K562 (cell line): ENCODE data around the gene AGMO. TPM values are rescaled to one million over a fixed set of nuclear protein-coding genes. Genes with fewer than 3 reads are reported as not detected.

ENCODE experiments used
- ATAC-seq: fragments of 200-7000 bp; cut with Tn5 transposase; 3 replicates; pipeline ENCODE4 v1.9.1; 2020; ENCODE audit warnings: moderate library complexity
- BruUV-seq: library from RNA; stranded (reverse); fragments of 400-500 nt; replicated peaks from 2 replicates; lab custom pipeline; 2021; lab: Mats Ljungman, UMichigan
- CTCF ChIA-PET: fragments of 300-600 bp; formaldehyde crosslinking; extraction: SDS; loops from one replicate; lab custom pipeline; 2021; ENCODE audit warnings: low intra/inter-chr PET ratio; lab: Yijun Ruan, JAX
- POLR2A ChIA-PET: fragments of 300-600, 350-650 bp; sonication (Branson Sonifier 250); formaldehyde crosslinking; extraction: SDS; loops from one replicate; lab custom pipeline; 2021; ENCODE audit warnings: antibody characterized with exemption, inconsistent platforms; lab: Yijun Ruan, JAX
- DNase-seq, 4 experiments: peaks; one replicate each; pipeline versions ENCODE4 v3.0.0 to v3.0.0-alpha.2; 2011 to 2018; ENCODE audit warnings: low spot score in 3 of 4, mixed read lengths in 3 of 4; ENCODE audit errors: extremely low read depth in 1 of 4
- FAIRE-seq: peaks from 2 replicates; lab custom pipeline; 2011; peaks lifted over from hg19 to GRCh38; lab: Jason Lieb, UNC
- H2AFZ ChIP-seq: 2 replicates; pipeline ENCODE4 v1.6.0; 2011; ENCODE audit warnings: low read depth, low read length, control low read depth, inconsistent platforms
- H3K27ac ChIP-seq: fragments of 200-600 bp; 3 replicates; pipeline ENCODE4 v1.8.0; 2011; ENCODE audit warnings: low read depth, mild to moderate bottlenecking, control low read depth, inconsistent platforms, low read length, moderate library complexity, mixed read lengths; ENCODE audit errors: extremely low read depth
- H3K27me3 ChIP-seq, 2 experiments: fragments of 300-600 bp in 1 of 2; 2 replicates in 1 of 2; 3 replicates in 1 of 2; pipeline versions ENCODE4 v1.6.0 to v1.8.0; 2011; ENCODE audit warnings: inconsistent platforms in 2 of 2, low read length in 2 of 2, mild to moderate bottlenecking in 1 of 2, mixed read lengths in 1 of 2, moderate library complexity in 1 of 2; ENCODE audit not compliant: control insufficient read depth in 2 of 2, insufficient read depth in 2 of 2
- H3K36me3 ChIP-seq: fragments of 300-600 bp; 3 replicates; pipeline ENCODE4 v1.8.0; 2011; ENCODE audit warnings: mild to moderate bottlenecking, low read length, inconsistent platforms; ENCODE audit not compliant: control insufficient read depth, insufficient read depth
- H3K4me1 ChIP-seq, 2 experiments: fragments of 200-600 bp in 1 of 2; replicated peaks in 1 of 2; 2 replicates in 1 of 2; 3 replicates in 1 of 2; pipeline versions ENCODE4 v1.5.1 to v1.8.0; 2011; ENCODE audit warnings: inconsistent platforms in 2 of 2, low read length in 2 of 2, mild to moderate bottlenecking in 1 of 2, mixed read lengths in 1 of 2, moderate library complexity in 1 of 2; ENCODE audit not compliant: control insufficient read depth in 2 of 2, insufficient read depth in 2 of 2
- H3K4me2 ChIP-seq: 2 replicates; pipeline ENCODE4 v1.6.1; 2011; ENCODE audit warnings: low read length, control low read depth, inconsistent platforms, mixed read lengths; ENCODE audit not compliant: insufficient read depth
- H3K4me3 ChIP-seq: fragments of 200-600 bp; sonication (generic), shearing (Covaris generic); 2 replicates; pipeline ENCODE4 v1.5.1; 2016; ENCODE audit warnings: control low read depth, inconsistent platforms
- H3K79me2 ChIP-seq: fragments of 200-600 bp; 3 replicates; pipeline ENCODE4 v1.8.0; 2011; ENCODE audit warnings: low read length, inconsistent platforms; ENCODE audit not compliant: control insufficient read depth, insufficient read depth
- H3K9ac ChIP-seq, 2 experiments: 2 replicates each; pipeline versions ENCODE4 v1.6.0 to v1.6.1; 2011; ENCODE audit warnings: low read depth in 2 of 2, low read length in 2 of 2, control low read depth in 1 of 2, inconsistent platforms in 1 of 2, mild to moderate bottlenecking in 1 of 2, mixed read lengths in 1 of 2; ENCODE audit not compliant: insufficient read depth in 1 of 2
- H3K9me1 ChIP-seq: one replicate; pipeline ENCODE4 v1.6.0; 2011; ENCODE audit warnings: inconsistent platforms, mild to moderate bottlenecking, low read length, moderate library complexity; ENCODE audit not compliant: control insufficient read depth, insufficient read depth
- H3K9me3 ChIP-seq: replicated peaks from 2 replicates; pipeline ENCODE4 v1.5.1; 2011; ENCODE audit warnings: low read depth, low read length, inconsistent platforms; ENCODE audit not compliant: control insufficient read depth, insufficient read depth
- H4K20me1 ChIP-seq: replicated peaks from 2 replicates; pipeline ENCODE4 v1.6.1; 2011; ENCODE audit warnings: low read length, inconsistent platforms, mixed read lengths; ENCODE audit not compliant: control insufficient read depth, insufficient read depth
- ESRRB ChIP-seq: fragments of 250-450 bp; sonication (Bioruptor Pico); IDR thresholded peaks from 2 replicates; pipeline ENCODE4 v1.5.0; 2020; ENCODE audit warnings: mild to moderate bottlenecking, moderate library complexity, borderline replicate concordance
- GABPA ChIP-seq: fragments of 200-800 bp; sonication (Bioruptor generic); conservative IDR thresholded peaks from 2 replicates; pipeline ENCODE4 v1.6.1; 2016; ENCODE audit warnings: low read depth, missing genetic modification characterization, missing compliant biosample characterization
- HMG20A ChIP-seq: fragments of 450-650 bp; formaldehyde crosslinking; conservative IDR thresholded peaks from 2 replicates; pipeline ENCODE4 v1.4.0; 2020; ENCODE audit warnings: mild to moderate bottlenecking, mixed read lengths
- KDM5B ChIP-seq: fragments of 200-600 bp; sonication (generic); IDR thresholded peaks from 2 replicates; pipeline ENCODE4 v1.6.1; 2012; ENCODE audit warnings: low read depth, mild to moderate bottlenecking, moderate library complexity, low read length, control low read depth, inconsistent platforms; ENCODE audit not compliant: insufficient replicate concordance
- MTA2 ChIP-seq: fragments of 450-650 bp; IDR thresholded peaks from 2 replicates; pipeline ENCODE4 v1.6.1; 2016; ENCODE audit warnings: low read depth
- NFIX ChIP-seq: fragments of 250-450 bp; sonication (Bioruptor Pico); IDR thresholded peaks from 2 replicates; pipeline ENCODE4 v1.4.0; 2020; ENCODE audit warnings: low read depth, mild to moderate bottlenecking, moderate library complexity
- SAFB ChIP-seq: fragments of 200-400 bp; formaldehyde crosslinking; IDR thresholded peaks from 2 replicates; pipeline ENCODE4 v1.6.1; 2017; ENCODE audit warnings: low read depth, low read length, borderline replicate concordance
- STAG1 ChIP-seq: sonication (generic); formaldehyde crosslinking; IDR thresholded peaks from 2 replicates; pipeline ENCODE4 v1.5.0; 2020; ENCODE audit warnings: missing genetic modification reagents, borderline replicate concordance
- ZFP36 ChIP-seq: fragments of 150-350 bp; IDR thresholded peaks from 2 replicates; pipeline ENCODE4 v1.6.1; 2018; ENCODE audit warnings: low read length, low read depth; ENCODE audit not compliant: partially characterized antibody
- ZNF584 ChIP-seq: fragments of 200-800 bp; sonication (Bioruptor generic); IDR thresholded peaks from 2 replicates; pipeline ENCODE4 v1.6.1; 2016; ENCODE audit warnings: low read depth, mild to moderate bottlenecking, missing genetic modification characterization, missing compliant biosample characterization
- ZNF707 ChIP-seq: fragments of 250-450 bp; sonication (Bioruptor Pico); conservative IDR thresholded peaks from 2 replicates; pipeline ENCODE4 v1.8.0; 2022; ENCODE audit warnings: inconsistent platforms, mild to moderate bottlenecking, moderate library complexity
- ZNF717 ChIP-seq: fragments of 250-450 bp; sonication (Bioruptor Pico); IDR thresholded peaks from 2 replicates; pipeline ENCODE4 v1.5.0; 2021
- ZNF75A ChIP-seq: fragments of 450-650 bp; formaldehyde crosslinking; IDR thresholded peaks from 2 replicates; pipeline ENCODE4 v1.4.0; 2020; ENCODE audit warnings: mild to moderate bottlenecking
- WGBS: fragments of 100-300 bp; shearing (Covaris generic); methylation state at CpG from one replicate; pipeline ENCODE4 v1.1.6; 2016; ENCODE audit warnings: low coverage, mixed read lengths; ENCODE audit not compliant: insufficient coverage; ENCODE audit errors: missing lambda C conversion rate; 5-methylcytosine and 5-hydroxymethylcytosine counted together
- in situ Hi-C: fragments of 300-500 bp; cut with MboI; formaldehyde crosslinking; loops from 4 replicates; pipeline ENCODE4 v1.15.0; 2018; ENCODE audit warnings: inconsistent platforms, mixed read lengths
- intact Hi-C: fragments of 100-400 bp; cut with micrococcal nuclease; formaldehyde crosslinking; loops from 2 replicates; pipeline ENCODE4 v1.14.2; 2022
- polyA plus RNA-seq, 8 experiments: library from polyadenylated mRNA; depleted of rRNA in 4 of 8; stranded (reverse) in 5 of 8; unstranded in 3 of 8; fragments of >200 nt; fragmentation: Nextera tagmentation in 2 of 8; fragmentation: Illumina TruSeq in 1 of 8; extraction: Ambion mirVana in 2 of 8; extraction: Trizol in 1 of 8; gene quantifications; 2 replicates each; pipeline versions ENCODE4 v1.2.1 to v1.2.3, GENCODE V29; 2011 to 2014; ENCODE audit warnings: inconsistent platforms in 1 of 8, missing spikeins in 1 of 8
- total RNA-seq, 7 experiments: library from RNA; depleted of rRNA in 6 of 7; stranded (reverse); fragments of >200 nt in 6 of 7; fragmentation: Illumina TruSeq in 2 of 7; extraction: Trizol in 2 of 7; gene quantifications; 2 replicates each; pipeline versions ENCODE4 v1.2.1 to v1.2.3, GENCODE V29; 2011 to 2021; ENCODE audit warnings: low replicate concordance in 1 of 7
- TF ChIP-seq, protein P1 (sequence below): fragments of 250-450 bp; sonication (Bioruptor Pico); IDR thresholded peaks from 2 replicates; pipeline ENCODE4 v1.5.0; 2021
- TF ChIP-seq, protein P2 (sequence below), 2 experiments: IDR thresholded peaks; 2 replicates each; pipeline ENCODE4 v1.6.1; 2012; ENCODE audit warnings: improper control_type of control experiment in 2 of 2, low read depth in 2 of 2, low read length in 2 of 2, borderline replicate concordance in 1 of 2

The AGMO gene
- total and polyA plus RNA-seq, 9 of the 15 experiments (the other 6 are each of a cell fraction or from before 2014, with no cell fraction given) = 0.30 to 1.4 (median 0.69) TPM; not detected in 1

DNA sequence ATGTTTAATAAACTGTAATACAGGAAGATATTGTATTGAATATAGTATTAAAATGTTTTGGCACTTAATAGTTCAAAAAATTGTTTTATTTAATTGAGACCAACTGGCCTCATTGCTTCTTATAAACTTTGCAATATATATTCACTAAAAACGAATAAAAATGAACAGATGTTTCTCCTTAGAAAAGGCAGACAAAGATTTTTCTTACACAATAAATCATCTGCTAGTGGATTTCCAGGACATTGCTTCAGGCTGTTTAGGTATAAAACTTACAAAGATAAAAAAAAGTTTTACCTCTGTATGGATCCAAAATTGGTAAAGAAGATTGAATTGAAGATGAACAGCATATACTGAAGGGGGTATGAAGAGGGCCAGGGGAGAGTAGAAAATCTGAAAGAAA is 143.6 kb downstream of the AGMO start:
- no peaks in the 10 kb centered on the region for H3K27me3 ChIP-seq
- in situ Hi-C loops (no loop called here), intact Hi-C loops (no loop called here)
- H2AFZ ChIP-seq = no peak overlapping the region
- H4K20me1 ChIP-seq = no peaks in the 10 kb centered on the region
- no peak overlapping the region for H3K4me3 ChIP-seq
- DNase-seq (no peak), ATAC-seq (no peak), FAIRE-seq (no peak)
- H3K4me1 ChIP-seq = no peaks in the 10 kb centered on the region
- 0% methylated on average over 1 of the region's 1 CpG for WGBS
- no peaks in the 10 kb centered on the region for H3K9me1 ChIP-seq
- no peaks in the 10 kb centered on the region for H3K36me3 ChIP-seq
- H3K4me2 ChIP-seq = no peak overlapping the region
- no peaks in the 10 kb centered on the region for H3K9me3 ChIP-seq
- H3K79me2 ChIP-seq = no peaks in the 10 kb centered on the region
- POLR2A ChIA-PET = no interaction called here
- no peak overlapping the region for H3K9ac ChIP-seq
- CTCF ChIA-PET = no interaction called here
- BruUV-seq = no TSS peak
- H3K27ac ChIP-seq = no peak overlapping the region
- TF ChIP-seq STAG1 (CRISPR knock-in tag) (no peak), MTA2 (no peak), SAFB (no peak), KDM5B (no peak), NFIX (CRISPR knock-in tag) (no peak), ZFP36 (no peak), ZNF717 (CRISPR knock-in tag) (no peak), GABPA (no peak), ZNF707 (CRISPR knock-in tag) (no peak), ZNF75A (CRISPR knock-in tag) (no peak), ZNF584 (CRISPR knock-in tag) (no peak), HMG20A (CRISPR knock-in tag) (no peak), ESRRB (CRISPR knock-in tag) (no peak)
- TF ChIP-seq, protein P1, sequence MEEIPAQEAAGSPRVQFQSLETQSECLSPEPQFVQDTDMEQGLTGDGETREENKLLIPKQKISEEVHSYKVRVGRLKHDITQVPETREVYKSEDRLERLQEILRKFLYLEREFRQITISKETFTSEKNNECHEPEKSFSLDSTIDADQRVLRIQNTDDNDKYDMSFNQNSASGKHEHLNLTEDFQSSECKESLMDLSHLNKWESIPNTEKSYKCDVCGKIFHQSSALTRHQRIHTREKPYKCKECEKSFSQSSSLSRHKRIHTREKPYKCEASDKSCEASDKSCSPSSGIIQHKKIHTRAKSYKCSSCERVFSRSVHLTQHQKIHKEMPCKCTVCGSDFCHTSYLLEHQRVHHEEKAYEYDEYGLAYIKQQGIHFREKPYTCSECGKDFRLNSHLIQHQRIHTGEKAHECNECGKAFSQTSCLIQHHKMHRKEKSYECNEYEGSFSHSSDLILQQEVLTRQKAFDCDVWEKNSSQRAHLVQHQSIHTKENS (CRISPR knock-in tag) = no peak
- TF ChIP-seq, protein P2, sequence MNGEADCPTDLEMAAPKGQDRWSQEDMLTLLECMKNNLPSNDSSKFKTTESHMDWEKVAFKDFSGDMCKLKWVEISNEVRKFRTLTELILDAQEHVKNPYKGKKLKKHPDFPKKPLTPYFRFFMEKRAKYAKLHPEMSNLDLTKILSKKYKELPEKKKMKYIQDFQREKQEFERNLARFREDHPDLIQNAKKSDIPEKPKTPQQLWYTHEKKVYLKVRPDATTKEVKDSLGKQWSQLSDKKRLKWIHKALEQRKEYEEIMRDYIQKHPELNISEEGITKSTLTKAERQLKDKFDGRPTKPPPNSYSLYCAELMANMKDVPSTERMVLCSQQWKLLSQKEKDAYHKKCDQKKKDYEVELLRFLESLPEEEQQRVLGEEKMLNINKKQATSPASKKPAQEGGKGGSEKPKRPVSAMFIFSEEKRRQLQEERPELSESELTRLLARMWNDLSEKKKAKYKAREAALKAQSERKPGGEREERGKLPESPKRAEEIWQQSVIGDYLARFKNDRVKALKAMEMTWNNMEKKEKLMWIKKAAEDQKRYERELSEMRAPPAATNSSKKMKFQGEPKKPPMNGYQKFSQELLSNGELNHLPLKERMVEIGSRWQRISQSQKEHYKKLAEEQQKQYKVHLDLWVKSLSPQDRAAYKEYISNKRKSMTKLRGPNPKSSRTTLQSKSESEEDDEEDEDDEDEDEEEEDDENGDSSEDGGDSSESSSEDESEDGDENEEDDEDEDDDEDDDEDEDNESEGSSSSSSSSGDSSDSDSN (IDR thresholded peaks at IDR 0.05; ENCODE audit: borderline replicate concordance in 1 of 2, low read depth in 2 of 2, low read length in 2 of 2) = no peak
